ENCODE measurements around the gene CHD1.

DNA sequence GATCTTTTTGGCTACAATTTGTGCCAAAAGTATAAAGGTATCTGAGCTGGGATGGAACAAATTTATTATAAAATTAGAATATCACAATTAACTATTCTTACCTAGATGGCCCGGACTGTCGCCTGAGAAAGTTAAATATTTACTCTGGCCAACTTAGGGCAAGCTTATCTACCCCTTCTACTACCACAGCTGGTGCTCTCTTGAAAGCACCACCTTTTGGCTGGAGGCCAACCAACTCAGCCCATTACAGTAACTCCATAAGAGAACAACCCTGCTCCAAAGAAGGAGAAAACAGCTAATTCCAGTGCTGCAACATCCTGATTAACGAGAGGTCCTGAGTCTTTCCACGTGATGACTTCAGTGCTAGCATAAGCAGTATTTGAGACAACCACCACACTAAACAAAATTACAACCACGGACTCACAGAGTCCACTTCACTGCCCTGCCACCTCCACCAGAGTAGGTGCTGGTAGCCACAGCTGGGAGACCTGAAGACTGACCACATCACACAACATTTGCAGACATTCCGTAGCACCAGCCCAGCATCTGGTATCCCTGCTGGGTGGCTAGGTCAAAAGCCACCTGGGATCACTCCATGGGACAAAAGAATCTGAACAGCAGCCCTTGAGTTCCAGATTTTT, 112.1 kb downstream of the CHD1 start:
- TF ChIP-seq, protein P1, sequence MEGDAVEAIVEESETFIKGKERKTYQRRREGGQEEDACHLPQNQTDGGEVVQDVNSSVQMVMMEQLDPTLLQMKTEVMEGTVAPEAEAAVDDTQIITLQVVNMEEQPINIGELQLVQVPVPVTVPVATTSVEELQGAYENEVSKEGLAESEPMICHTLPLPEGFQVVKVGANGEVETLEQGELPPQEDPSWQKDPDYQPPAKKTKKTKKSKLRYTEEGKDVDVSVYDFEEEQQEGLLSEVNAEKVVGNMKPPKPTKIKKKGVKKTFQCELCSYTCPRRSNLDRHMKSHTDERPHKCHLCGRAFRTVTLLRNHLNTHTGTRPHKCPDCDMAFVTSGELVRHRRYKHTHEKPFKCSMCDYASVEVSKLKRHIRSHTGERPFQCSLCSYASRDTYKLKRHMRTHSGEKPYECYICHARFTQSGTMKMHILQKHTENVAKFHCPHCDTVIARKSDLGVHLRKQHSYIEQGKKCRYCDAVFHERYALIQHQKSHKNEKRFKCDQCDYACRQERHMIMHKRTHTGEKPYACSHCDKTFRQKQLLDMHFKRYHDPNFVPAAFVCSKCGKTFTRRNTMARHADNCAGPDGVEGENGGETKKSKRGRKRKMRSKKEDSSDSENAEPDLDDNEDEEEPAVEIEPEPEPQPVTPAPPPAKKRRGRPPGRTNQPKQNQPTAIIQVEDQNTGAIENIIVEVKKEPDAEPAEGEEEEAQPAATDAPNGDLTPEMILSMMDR (IDR thresholded peaks at IDR 0.05) = no peak
- no peak for TF ChIP-seq POLR2AphosphoS5 (IDR thresholded peaks at IDR 0.05)
